ENCODE data around the gene FASTK.
"Not testable (repeated sequence)": the region's sequence is repeated elsewhere in the genome, so short reads cannot be mapped to it uniquely, and the experiment has no call there.

The FASTK gene

GRCh38 chr7:151026771-151027727, 53.6 kb downstream of the FASTK start:
- not testable (repeated sequence) for H3K79me1 ChIP-seq (replicated peaks; ENCODE audit: low read length, poor library complexity, severe bottlenecking); H2AFZ ChIP-seq (ENCODE audit: low read depth, low read length); H2BK5ac ChIP-seq (ENCODE audit: low read depth, low read length, poor library complexity, severe bottlenecking); H3K18ac ChIP-seq (ENCODE audit: low read depth in 1 of 2, low read length in 2 of 2); H3K14ac ChIP-seq (ENCODE audit: low read length in 2 of 2); H3K9me3 ChIP-seq (ENCODE audit: control insufficient read depth, low read length); H2BK12ac ChIP-seq (ENCODE audit: low read length in 2 of 2); H3K36me3 ChIP-seq (ENCODE audit: control insufficient read depth in 1 of 2, insufficient read depth in 2 of 2, low read depth in 1 of 2, low read length in 2 of 2); H3K23ac ChIP-seq (ENCODE audit: low read length in 2 of 2); H4K91ac ChIP-seq (ENCODE audit: low read length); H2BK120ac ChIP-seq (ENCODE audit: low read depth, low read length); H3K4me1 ChIP-seq (ENCODE audit: control insufficient read depth, insufficient read depth, low read depth, low read length); H3K4ac ChIP-seq (ENCODE audit: low read depth in 1 of 2, low read length in 2 of 2); H3K27ac ChIP-seq (ENCODE audit: low read length, poor library complexity, severe bottlenecking); H2BK15ac ChIP-seq (ENCODE audit: low read depth, poor library complexity, severe bottlenecking); H2AK5ac ChIP-seq (ENCODE audit: low read length, severe bottlenecking); H3K4me2 ChIP-seq (ENCODE audit: low read length, poor library complexity, severe bottlenecking)
- Histone ChIP-seq H3K9ac (ENCODE audit: low read length) (peak overlapping the region; percentile 92), H3K4me3 (ENCODE audit: insufficient read depth in 1 of 2, low read depth in 1 of 2, low read length in 2 of 2) (peak overlapping the region in 1 of 2 experiments; percentile 92), H3K27me3 (ENCODE audit: control insufficient read depth in 1 of 2, insufficient read depth in 1 of 2, low read length in 2 of 2) (peaks cover 7 to 14% of the 10 kb centered on the region in 2 experiments), H4K8ac (ENCODE audit: low read length) (peak overlapping the region; percentile 80)
- peak; percentile 12 for DNase-seq
- WGBS = 34% methylated on average over 16 of the region's 19 CpGs
